ENCODE measurements around the gene BLNK.
A peak's percentile ranks its signal among the peaks of the same experiment; 100 is the strongest.

BLNK gene

GRCh38 chr10:96261930-96262329, 9.4 kb downstream of the BLNK start:
- no peak for DNase-seq (ENCODE audit: low read depth in 2 of 2)

- DNase-seq (ENCODE audit: low read depth in 2 of 2): no peak
Observed at GRCh38 chr10:96261132-96261531, 10.2 kb downstream of the BLNK start.

- DNase-seq (ENCODE audit: low read depth in 2 of 2): no peak
Observed at GRCh38 chr10:96260014-96260413, 11.4 kb downstream of the BLNK start.

- DNase-seq (ENCODE audit: low read depth in 2 of 2): no peak
Observed at GRCh38 chr10:96259150-96259549, 12.2 kb downstream of the BLNK start.

GRCh38 chr10:96257944-96258343, 13.4 kb downstream of the BLNK start:
- no peak for DNase-seq (ENCODE audit: low read depth in 2 of 2)

- DNase-seq (ENCODE audit: low read depth in 2 of 2): no peak
Observed at GRCh38 chr10:96255549-96256333, 15.6 kb downstream of the BLNK start.

- no peak for DNase-seq (ENCODE audit: low read depth in 2 of 2)
Observed at GRCh38 chr10:96254976-96255375, 16.4 kb downstream of the BLNK start.

GRCh38 chr10:96252730-96253129, 18.6 kb downstream of the BLNK start:
- no peak for DNase-seq (ENCODE audit: low read depth in 2 of 2)

- no peak for DNase-seq (ENCODE audit: low read depth in 2 of 2)
Observed at GRCh38 chr10:96250349-96250748, 21.0 kb downstream of the BLNK start.

GRCh38 chr10:96249264-96249663, 22.1 kb downstream of the BLNK start:
- no peak for DNase-seq (ENCODE audit: low read depth in 2 of 2)

- DNase-seq (ENCODE audit: low read depth in 2 of 2): no peak
Observed at GRCh38 chr10:96244354-96244753, 27.0 kb downstream of the BLNK start.

- DNase-seq (ENCODE audit: low read depth in 2 of 2): no peak
Observed at GRCh38 chr10:96243296-96243695, 28.1 kb downstream of the BLNK start.

GRCh38 chr10:96242822-96243221, 28.5 kb downstream of the BLNK start:
- no peak for DNase-seq (ENCODE audit: low read depth in 2 of 2)

- DNase-seq (ENCODE audit: low read depth in 2 of 2): no peak
Observed at GRCh38 chr10:96238646-96239623, 32.4 kb downstream of the BLNK start.

GRCh38 chr10:96236876-96237275, 34.5 kb downstream of the BLNK start:
- no peak for DNase-seq (ENCODE audit: low read depth in 2 of 2)

- no peak for DNase-seq (ENCODE audit: low read depth in 2 of 2)
Observed at GRCh38 chr10:96236090-96236478, 35.3 kb downstream of the BLNK start.

- DNase-seq (ENCODE audit: low read depth in 2 of 2): no peak
Observed at GRCh38 chr10:96235326-96236089, 35.9 kb downstream of the BLNK start.

GRCh38 chr10:96233959-96234358, 37.4 kb downstream of the BLNK start:
- no peak for DNase-seq (ENCODE audit: low read depth in 2 of 2)

GRCh38 chr10:96230527-96230926, 40.8 kb downstream of the BLNK start:
- no peak for DNase-seq (ENCODE audit: low read depth in 2 of 2)

- DNase-seq (ENCODE audit: low read depth in 2 of 2): peak; percentile 57 to 67
Observed at GRCh38 chr10:96229568-96230030, 41.8 kb downstream of the BLNK start.

- DNase-seq (ENCODE audit: low read depth in 2 of 2): no peak
Observed at GRCh38 chr10:96228408-96228994, 42.9 kb downstream of the BLNK start.

- DNase-seq (ENCODE audit: low read depth in 2 of 2): no peak
Observed at GRCh38 chr10:96227206-96227605, 44.2 kb downstream of the BLNK start.
